ENCODE data around the gene ADIPOR2. TPM values are rescaled to one million over a fixed set of nuclear protein-coding genes. Genes with fewer than 3 reads are reported as not detected.

ADIPOR2 gene, protein sequence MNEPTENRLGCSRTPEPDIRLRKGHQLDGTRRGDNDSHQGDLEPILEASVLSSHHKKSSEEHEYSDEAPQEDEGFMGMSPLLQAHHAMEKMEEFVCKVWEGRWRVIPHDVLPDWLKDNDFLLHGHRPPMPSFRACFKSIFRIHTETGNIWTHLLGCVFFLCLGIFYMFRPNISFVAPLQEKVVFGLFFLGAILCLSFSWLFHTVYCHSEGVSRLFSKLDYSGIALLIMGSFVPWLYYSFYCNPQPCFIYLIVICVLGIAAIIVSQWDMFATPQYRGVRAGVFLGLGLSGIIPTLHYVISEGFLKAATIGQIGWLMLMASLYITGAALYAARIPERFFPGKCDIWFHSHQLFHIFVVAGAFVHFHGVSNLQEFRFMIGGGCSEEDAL
- 10 to 100 TPM; 64.4 to 68.3 TPM for total RNA-seq

DNA sequence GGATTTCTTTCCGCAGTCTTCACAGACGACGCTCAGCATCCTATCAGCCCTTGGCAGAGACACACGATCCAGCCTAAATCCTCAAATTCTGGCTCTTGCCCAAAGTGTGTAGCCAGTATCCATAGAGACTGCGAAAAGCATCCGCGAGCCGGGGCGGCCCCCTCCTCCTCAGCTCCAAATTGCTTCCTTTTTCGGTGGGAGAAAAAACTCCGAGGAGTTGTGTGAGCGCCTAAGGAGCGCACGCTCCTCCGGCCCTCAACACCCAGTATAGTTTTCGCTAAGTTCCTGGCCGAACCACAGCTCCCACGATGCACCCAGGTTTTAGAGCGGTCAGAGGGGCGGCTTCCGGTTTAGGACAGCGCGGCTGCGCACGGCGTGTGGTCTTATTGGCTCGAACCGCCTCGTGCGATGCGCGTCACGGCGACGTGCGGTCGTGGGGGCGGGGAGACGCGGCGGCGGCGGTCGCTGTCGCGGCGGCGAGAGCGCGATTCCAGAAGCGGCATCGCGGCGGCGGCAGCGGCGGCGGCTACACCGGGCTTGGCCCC, at the start of gene ADIPOR2:
ADIPOR2 (plus strand) TSS at position 493 of the 545 bp plus-strand sequence. CDS start 63,274 bp downstream, outside the sequence.
- ATAC-seq (peak; percentile 98), DNase-seq (peak; percentile 95)
- ChIA-PET CTCF (interaction anchor here (0.8 to 3.3 kb wide), 4 partner anchors 13 to 100 kb away, joined by 3 to 25 read pairs (median 6); no protein-coding TSS in a partner anchor), POLR2A (interaction anchor here (0.6 to 2.0 kb wide), 10 partner anchors 14 to 284 kb away, joined by 3 to 10 read pairs (median 4); no protein-coding TSS in a partner anchor)
- Mint-ChIP-seq H3K27ac (peak within 1 kb of the TSS; percentile 98), H3K27me3 (ENCODE audit: low read depth) (peaks cover 6% of the 10 kb centered on the region), H3K9me3 (ENCODE audit: insufficient read depth) (no peaks in the 10 kb centered on the region), H3K36me3 (ENCODE audit: low read depth) (peaks cover 22% of the 10 kb centered on the region), H3K4me3 (peak within 1 kb of the TSS; percentile 96), H3K4me1 (ENCODE audit: low read depth) (peaks cover 42% of the 10 kb centered on the region)

DNA sequence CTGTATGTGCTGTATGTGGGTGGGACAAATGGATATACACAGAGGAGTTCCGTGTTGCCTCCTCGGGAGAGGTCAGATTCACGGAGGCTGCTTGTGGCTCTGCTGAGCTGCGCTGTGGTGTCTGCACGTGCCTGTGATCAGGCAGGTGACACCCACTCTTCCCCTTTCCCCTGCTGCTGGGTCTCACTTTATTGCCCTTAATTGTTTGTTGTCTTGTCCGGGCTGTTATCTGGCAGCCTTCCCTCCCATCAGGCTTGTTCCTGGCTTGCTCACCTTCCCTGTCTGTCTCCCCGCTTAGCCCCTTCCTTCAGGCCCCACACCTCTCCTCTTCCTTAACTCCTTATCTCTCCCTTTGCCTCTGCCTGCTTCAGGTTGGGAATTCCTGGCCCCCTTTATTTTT, 48.4 kb upstream of the ADIPOR2 start:
- Mint-ChIP-seq H3K9me3 (ENCODE audit: insufficient read depth) (no peaks in the 10 kb centered on the region), H3K27ac (no peak overlapping the region), H3K27me3 (ENCODE audit: low read depth) (peaks cover 4% of the 10 kb centered on the region), H3K4me3 (no peak overlapping the region), H3K36me3 (ENCODE audit: low read depth) (no peaks in the 10 kb centered on the region), H3K4me1 (ENCODE audit: low read depth) (peaks cover 15% of the 10 kb centered on the region)
- ChIA-PET CTCF (interaction anchor here (15.8 kb wide), 1 partner anchor 147 kb away, joined by 491 read pairs; no protein-coding TSS in a partner anchor), POLR2A (no interaction called here)
- ATAC-seq (no peak), DNase-seq (no peak)

DNA sequence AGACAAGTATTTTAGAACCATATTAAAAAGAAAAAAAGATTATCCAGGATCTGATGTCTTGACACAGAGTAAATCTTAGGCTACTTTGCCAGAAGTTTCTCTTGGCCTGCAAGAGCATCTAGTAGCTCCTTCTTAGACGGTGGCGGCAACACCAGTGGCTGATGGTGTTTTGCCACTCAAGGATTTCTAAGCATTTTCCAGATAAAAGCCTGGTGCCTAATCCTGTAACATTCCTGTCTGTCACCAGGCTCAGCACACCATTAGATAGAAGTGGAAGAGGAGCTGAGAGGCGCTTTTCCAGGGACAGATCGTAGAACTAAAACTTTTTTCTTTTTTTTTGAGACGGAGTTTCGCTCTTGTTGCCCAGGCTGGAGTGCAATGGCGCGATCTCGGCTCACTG, 47.8 kb upstream of the ADIPOR2 start:
- no peak overlapping the region for H3K4me3 Mint-ChIP-seq
- no peaks in the 10 kb centered on the region for H3K36me3 Mint-ChIP-seq (ENCODE audit: low read depth)
- CTCF ChIA-PET, result interaction anchor here (0.8 to 15.8 kb wide), 3 partner anchors 10 to 146 kb away, joined by 3 to 491 read pairs (median 3); no protein-coding TSS in a partner anchor
- peaks cover 16% of the 10 kb centered on the region for H3K4me1 Mint-ChIP-seq (ENCODE audit: low read depth)
- POLR2A ChIA-PET, result no interaction called here
- H3K27ac Mint-ChIP-seq, result no peak overlapping the region
- H3K9me3 Mint-ChIP-seq (ENCODE audit: insufficient read depth), result no peaks in the 10 kb centered on the region
- no peak for DNase-seq
- H3K27me3 Mint-ChIP-seq (ENCODE audit: low read depth), result peaks cover 4% of the 10 kb centered on the region
- ATAC-seq, result no peak

DNA sequence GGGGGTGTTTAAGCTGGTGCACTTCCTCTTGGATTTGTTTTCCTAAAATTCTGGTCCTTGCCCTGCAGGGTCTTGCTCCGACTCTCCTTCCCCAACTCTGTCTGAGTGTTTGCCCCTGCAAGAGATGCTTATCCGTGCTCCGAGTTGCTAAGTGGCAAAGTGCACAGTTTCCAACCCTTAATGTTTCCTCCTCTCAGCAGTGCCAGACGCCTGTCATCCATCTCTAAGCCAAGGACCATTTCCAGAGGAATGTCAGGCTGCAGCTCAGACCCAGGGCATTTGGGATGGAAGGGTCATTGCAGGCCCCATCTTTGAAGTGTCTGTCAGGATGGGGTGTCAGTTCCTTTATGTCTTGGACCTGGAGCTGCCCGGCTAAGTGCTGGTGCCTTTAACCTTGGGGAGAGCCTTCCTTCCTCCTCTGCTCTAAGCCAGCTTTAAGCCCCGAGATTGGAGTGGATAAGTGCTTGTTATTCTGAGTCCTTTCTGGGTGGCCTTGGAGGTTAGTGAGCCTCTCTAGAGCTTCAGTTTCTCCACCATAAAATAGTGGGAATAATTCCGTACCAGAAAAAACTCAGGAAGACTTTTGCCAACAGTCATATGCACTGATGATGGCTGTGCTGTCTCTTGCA, 46.9 kb upstream of the ADIPOR2 start:
- H3K36me3 Mint-ChIP-seq (ENCODE audit: low read depth), result no peaks in the 10 kb centered on the region
- H3K27me3 Mint-ChIP-seq (ENCODE audit: low read depth), result peaks cover 12% of the 10 kb centered on the region
- ATAC-seq, result no peak
- no peaks in the 10 kb centered on the region for H3K9me3 Mint-ChIP-seq (ENCODE audit: insufficient read depth)
- no peak for DNase-seq
- H3K4me1 Mint-ChIP-seq (ENCODE audit: low read depth), result peaks cover 16% of the 10 kb centered on the region
- POLR2A ChIA-PET, result no interaction called here
- CTCF ChIA-PET, result interaction anchor here (0.8 to 15.8 kb wide), 6 partner anchors 9 to 296 kb away, joined by 3 to 491 read pairs (median 4); no protein-coding TSS in a partner anchor
- H3K4me3 Mint-ChIP-seq, result no peak overlapping the region
- no peak overlapping the region for H3K27ac Mint-ChIP-seq

DNA sequence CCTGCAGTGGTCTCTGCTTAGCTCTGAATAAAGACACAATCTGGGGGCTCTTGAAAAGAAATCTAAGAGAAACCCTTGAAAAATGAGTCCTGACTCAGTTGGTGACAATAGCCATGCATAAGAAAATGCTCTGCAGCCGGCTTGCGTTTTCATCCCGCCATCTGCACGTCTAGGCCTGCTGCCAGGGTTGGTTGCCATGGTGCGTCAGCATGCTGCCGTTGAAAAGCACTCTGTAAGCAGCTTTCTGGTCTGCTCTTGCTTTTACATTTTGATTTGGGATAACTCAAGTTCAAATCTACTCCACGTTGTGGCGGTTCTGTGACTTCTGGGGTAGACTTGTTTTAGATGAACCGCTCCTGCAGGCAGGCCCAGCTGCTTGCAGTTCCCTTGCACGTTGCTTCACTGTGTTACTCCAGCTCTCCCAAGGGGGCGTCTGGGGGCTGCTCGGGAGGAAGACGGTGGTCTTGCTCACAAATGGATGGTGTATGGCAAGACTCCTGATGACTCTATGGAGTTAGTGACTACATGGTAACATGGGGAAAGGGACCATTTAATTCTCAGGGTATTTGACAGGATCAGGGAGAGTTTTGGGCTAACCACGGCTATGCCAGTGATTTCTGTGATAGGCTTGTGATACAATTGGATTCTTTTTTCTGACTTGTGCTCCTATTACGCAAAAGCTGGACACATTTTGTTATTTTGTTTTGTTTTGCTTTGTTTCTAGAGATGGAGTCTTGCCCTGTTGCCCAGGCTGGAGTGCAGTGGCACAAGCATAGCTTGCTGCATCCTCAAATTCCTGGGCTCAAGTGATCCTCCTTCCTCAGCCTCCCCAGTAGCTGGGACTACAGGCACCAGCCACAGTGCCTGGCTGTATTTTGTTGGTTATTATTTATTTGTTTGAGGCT, 46.1 kb upstream of the ADIPOR2 start:
- no peak for DNase-seq
- ChIA-PET POLR2A (no interaction called here), CTCF (interaction anchor here (0.8 to 15.8 kb wide), 6 partner anchors 9 to 295 kb away, joined by 3 to 491 read pairs (median 4); no protein-coding TSS in a partner anchor)
- Mint-ChIP-seq H3K27me3 (ENCODE audit: low read depth) (peaks cover 18% of the 10 kb centered on the region), H3K4me3 (no peak overlapping the region), H3K4me1 (ENCODE audit: low read depth) (peaks cover 16% of the 10 kb centered on the region), H3K27ac (no peak overlapping the region), H3K36me3 (ENCODE audit: low read depth) (no peaks in the 10 kb centered on the region), H3K9me3 (ENCODE audit: insufficient read depth) (no peaks in the 10 kb centered on the region)
- ATAC-seq, result no peak

DNA sequence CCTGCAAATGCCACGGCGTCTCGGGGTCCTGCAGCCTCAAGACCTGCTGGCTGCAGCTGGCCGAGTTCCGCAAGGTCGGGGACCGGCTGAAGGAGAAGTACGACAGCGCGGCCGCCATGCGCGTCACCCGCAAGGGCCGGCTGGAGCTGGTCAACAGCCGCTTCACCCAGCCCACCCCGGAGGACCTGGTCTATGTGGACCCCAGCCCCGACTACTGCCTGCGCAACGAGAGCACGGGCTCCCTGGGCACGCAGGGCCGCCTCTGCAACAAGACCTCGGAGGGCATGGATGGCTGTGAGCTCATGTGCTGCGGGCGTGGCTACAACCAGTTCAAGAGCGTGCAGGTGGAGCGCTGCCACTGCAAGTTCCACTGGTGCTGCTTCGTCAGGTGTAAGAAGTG, 45.1 kb upstream of the ADIPOR2 start:
- Mint-ChIP-seq H3K9me3 (ENCODE audit: insufficient read depth) (no peaks in the 10 kb centered on the region), H3K4me1 (ENCODE audit: low read depth) (peaks cover 16% of the 10 kb centered on the region), H3K27me3 (ENCODE audit: low read depth) (peaks cover 25% of the 10 kb centered on the region), H3K27ac (no peak overlapping the region), H3K4me3 (no peak overlapping the region), H3K36me3 (ENCODE audit: low read depth) (no peaks in the 10 kb centered on the region)
- ATAC-seq (no peak), DNase-seq (no peak)
- ChIA-PET CTCF (interaction anchor here (0.8 to 15.8 kb wide), 3 partner anchors 12 to 294 kb away, joined by 3 to 491 read pairs (median 43); no protein-coding TSS in a partner anchor), POLR2A (no interaction called here)

DNA sequence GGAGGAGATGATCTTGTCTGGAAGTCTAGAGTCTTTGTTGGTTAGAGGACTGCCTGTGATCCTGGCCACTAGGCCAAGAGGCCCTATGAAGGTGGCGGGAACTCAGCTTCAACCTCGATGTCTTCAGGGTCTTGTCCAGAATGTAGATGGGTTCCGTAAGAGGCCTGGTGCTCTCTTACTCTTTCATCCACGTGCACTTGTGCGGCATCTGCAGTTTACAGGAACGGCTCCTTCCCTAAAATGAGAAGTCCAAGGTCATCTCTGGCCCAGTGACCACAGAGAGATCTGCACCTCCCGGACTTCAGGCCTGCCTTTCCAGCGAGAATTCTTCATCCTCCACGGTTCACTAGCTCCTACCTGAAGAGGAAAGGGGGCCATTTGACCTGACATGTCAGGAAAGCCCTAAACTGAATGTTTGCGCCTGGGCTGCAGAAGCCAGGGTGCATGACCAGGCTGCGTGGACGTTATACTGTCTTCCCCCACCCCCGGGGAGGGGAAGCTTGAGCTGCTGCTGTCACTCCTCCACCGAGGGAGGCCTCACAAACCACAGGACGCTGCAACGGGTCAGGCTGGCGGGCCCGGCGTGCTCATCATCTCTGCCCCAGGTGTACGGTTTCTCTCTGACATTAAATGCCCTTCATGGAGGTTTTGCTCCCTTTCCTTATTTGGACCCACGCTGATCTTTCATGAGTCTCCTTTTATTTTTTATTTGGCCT, 44.1 kb upstream of the ADIPOR2 start:
- peaks cover 33% of the 10 kb centered on the region for H3K27me3 Mint-ChIP-seq (ENCODE audit: low read depth)
- CTCF ChIA-PET, result interaction anchor here (3.9 to 15.8 kb wide), 2 partner anchors 13 to 143 kb away, joined by 43 to 491 read pairs; no protein-coding TSS in a partner anchor
- H3K9me3 Mint-ChIP-seq (ENCODE audit: insufficient read depth), result no peaks in the 10 kb centered on the region
- H3K36me3 Mint-ChIP-seq (ENCODE audit: low read depth), result no peaks in the 10 kb centered on the region
- H3K27ac Mint-ChIP-seq, result no peak overlapping the region
- DNase-seq (no peak), ATAC-seq (no peak)
- H3K4me1 Mint-ChIP-seq (ENCODE audit: low read depth), result peaks cover 16% of the 10 kb centered on the region
- H3K4me3 Mint-ChIP-seq, result no peak overlapping the region
- POLR2A ChIA-PET, result no interaction called here

DNA sequence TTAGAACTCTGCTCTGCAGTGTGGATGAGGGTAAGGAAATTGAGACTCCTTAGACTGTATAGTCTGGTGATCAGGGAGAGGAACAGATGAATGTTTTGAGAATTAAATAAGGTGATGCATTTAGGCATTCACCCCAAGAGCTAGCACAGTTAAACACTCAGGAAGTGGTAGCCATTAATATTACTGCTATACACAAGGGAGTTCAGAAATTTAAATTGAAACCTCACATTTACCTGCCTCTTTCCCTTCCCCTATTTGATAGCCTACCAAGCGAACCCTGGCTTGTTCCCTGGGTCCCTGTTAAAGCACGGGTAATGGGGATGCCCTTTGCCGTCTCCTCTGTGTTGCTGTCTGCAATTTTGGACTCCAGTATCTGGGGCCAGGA, 43.6 kb upstream of the ADIPOR2 start:
- Mint-ChIP-seq H3K27ac (no peak overlapping the region), H3K36me3 (ENCODE audit: low read depth) (no peaks in the 10 kb centered on the region), H3K9me3 (ENCODE audit: insufficient read depth) (no peaks in the 10 kb centered on the region), H3K4me1 (ENCODE audit: low read depth) (peaks cover 16% of the 10 kb centered on the region), H3K4me3 (no peak overlapping the region), H3K27me3 (ENCODE audit: low read depth) (peaks cover 36% of the 10 kb centered on the region)
- ChIA-PET POLR2A (no interaction called here), CTCF (interaction anchor here (2.9 to 15.8 kb wide), 4 partner anchors 12 to 293 kb away, joined by 20 to 491 read pairs (median 34); no protein-coding TSS in a partner anchor)
- no peak for DNase-seq
- no peak for ATAC-seq

DNA sequence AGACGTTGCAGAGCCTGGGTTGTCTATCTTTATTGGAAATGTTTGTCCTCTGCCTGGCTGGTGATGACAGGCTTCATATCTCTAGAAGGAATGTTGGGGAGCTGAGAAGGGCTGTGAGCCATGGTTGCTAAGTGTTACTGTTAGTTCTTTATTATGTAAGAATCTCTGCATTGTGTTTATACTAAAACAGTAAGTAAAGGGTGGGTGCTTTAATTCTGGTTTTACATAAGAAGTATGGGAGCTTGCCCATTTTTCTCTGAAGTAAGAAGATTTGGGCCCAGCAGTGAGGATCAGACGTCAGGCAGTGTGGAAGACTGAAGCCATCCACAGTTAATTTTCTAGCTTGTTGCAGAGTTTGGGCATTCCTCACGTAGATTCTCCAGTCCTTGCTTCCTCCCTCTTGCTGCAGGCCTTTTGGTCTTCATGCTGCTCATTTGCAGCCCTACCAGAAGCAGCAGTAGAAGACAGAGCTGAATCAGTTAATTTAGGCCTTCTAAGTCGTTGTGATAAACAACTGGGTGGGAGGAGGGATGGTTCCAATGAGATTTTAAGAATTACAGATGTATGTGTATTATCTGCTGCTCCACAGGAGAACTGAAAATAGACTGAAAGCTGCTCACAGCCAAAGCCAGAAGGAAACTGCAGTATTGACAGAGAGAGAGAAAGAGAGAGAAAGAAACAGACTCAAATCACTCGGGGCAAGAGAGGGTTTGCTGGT, 40.5 kb upstream of the ADIPOR2 start:
- no peak overlapping the region for H3K27ac Mint-ChIP-seq
- H3K4me3 Mint-ChIP-seq, result no peak overlapping the region
- peaks cover 15% of the 10 kb centered on the region for H3K4me1 Mint-ChIP-seq (ENCODE audit: low read depth)
- ATAC-seq, result no peak
- no peaks in the 10 kb centered on the region for H3K9me3 Mint-ChIP-seq (ENCODE audit: insufficient read depth)
- peaks cover 36% of the 10 kb centered on the region for H3K27me3 Mint-ChIP-seq (ENCODE audit: low read depth)
- POLR2A ChIA-PET, result no interaction called here
- CTCF ChIA-PET, result interaction anchor here (0.8 to 15.8 kb wide), 9 partner anchors 9 to 532 kb away, joined by 3 to 491 read pairs (median 6); no protein-coding TSS in a partner anchor
- no peak for DNase-seq
- H3K36me3 Mint-ChIP-seq (ENCODE audit: low read depth), result no peaks in the 10 kb centered on the region

DNA sequence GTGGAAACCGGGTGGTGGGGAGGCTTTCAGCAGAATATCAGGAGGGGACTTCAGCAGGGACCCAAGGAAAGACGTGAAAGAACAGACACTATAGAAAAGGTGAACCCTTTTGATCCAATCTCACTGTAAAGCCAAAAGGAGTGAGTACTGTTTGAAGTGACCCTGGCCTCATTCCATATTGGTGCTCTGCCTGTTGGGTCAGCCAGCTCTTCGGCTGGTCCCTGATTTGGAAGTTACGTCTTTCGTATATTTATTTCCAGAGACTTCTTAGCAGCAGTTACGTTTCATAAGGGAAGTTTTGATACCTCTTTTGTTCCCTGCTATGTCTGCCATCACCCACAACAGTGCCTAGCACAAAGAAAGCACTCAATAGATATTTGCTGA, 39.9 kb upstream of the ADIPOR2 start:
- H3K27ac Mint-ChIP-seq, result no peak overlapping the region
- H3K4me3 Mint-ChIP-seq, result no peak overlapping the region
- H3K27me3 Mint-ChIP-seq (ENCODE audit: low read depth), result peaks cover 36% of the 10 kb centered on the region
- peaks cover 12% of the 10 kb centered on the region for H3K4me1 Mint-ChIP-seq (ENCODE audit: low read depth)
- no peaks in the 10 kb centered on the region for H3K9me3 Mint-ChIP-seq (ENCODE audit: insufficient read depth)
- ChIA-PET CTCF (interaction anchor here (0.8 to 15.8 kb wide), 6 partner anchors 17 to 533 kb away, joined by 3 to 491 read pairs (median 12); no protein-coding TSS in a partner anchor), POLR2A (no interaction called here)
- ATAC-seq, result no peak
- no peak for DNase-seq
- H3K36me3 Mint-ChIP-seq (ENCODE audit: low read depth), result no peaks in the 10 kb centered on the region

Data from activated CD8-positive, alpha-beta T cell treated with anti-CD3 and anti-CD28 coated beads, Interleukin-2, amount 10 ng/mL, durations not matched to agents 7 days and 5 days (primary cell).